HG02852 (cell line): ENCODE measurements around the gene KCTD2.

Source experiments
- ATAC-seq: cut with Tn5 transposase; IDR thresholded peaks from one replicate; pipeline ENCODE4 v1.9.1; 2021; ENCODE audit warnings: mild to moderate bottlenecking, moderate library complexity; ENCODE audit not compliant: unreplicated experiment

Gene KCTD2

GRCh38 chr17:75075597-75076336 is 28.7 kb downstream of the KCTD2 start:
- ATAC-seq: no peak

- no peak for ATAC-seq
These were observed 30.1 kb downstream of the KCTD2 start for GRCh38 chr17:75077072-75077495.

- ATAC-seq: no peak
These were observed 30.7 kb downstream of the KCTD2 start for GRCh38 chr17:75077496-75078283.

GRCh38 chr17:75078284-75079022 is 31.4 kb downstream of the KCTD2 start:
- ATAC-seq: no peak

- ATAC-seq: no peak
These were observed 32.0 kb downstream of the KCTD2 start for GRCh38 chr17:75079023-75079373.

GRCh38 chr17:75081611-75082540 is 34.9 kb downstream of the KCTD2 start:
- no peak for ATAC-seq

GRCh38 chr17:75082683-75083082 is 35.7 kb downstream of the KCTD2 start:
- no peak for ATAC-seq

- no peak for ATAC-seq
These were observed 37.1 kb downstream of the KCTD2 start for GRCh38 chr17:75084039-75084660.

- no peak for ATAC-seq
These were observed 39.6 kb downstream of the KCTD2 start for GRCh38 chr17:75086496-75087181.

GRCh38 chr17:75087182-75087557 is 40.1 kb downstream of the KCTD2 start:
- no peak for ATAC-seq

GRCh38 chr17:75087558-75088453 is 40.8 kb downstream of the KCTD2 start, which contains the start of gene SLC16A5:
Gene SLC16A5 (plus strand): TSS chr17:75087954. CDS start chr17:75093637, 5,683 bp downstream.
- no peak for ATAC-seq

- ATAC-seq: no peak
These were observed 41.7 kb downstream of the KCTD2 start for GRCh38 chr17:75088465-75089417.

GRCh38 chr17:75090871-75091854 is 44.1 kb downstream of the KCTD2 start:
- no peak for ATAC-seq

GRCh38 chr17:75091855-75092327 is 44.9 kb downstream of the KCTD2 start:
- ATAC-seq: no peak

GRCh38 chr17:75093548-75094158 is 46.6 kb downstream of the KCTD2 start:
- no peak for ATAC-seq
